Brain microvascular endothelial cell (primary cell): ENCODE data around the gene LGALSL.

Experiments used
- DNase-seq: peaks from one replicate; pipeline ENCODE4 v3.0.0-alpha.2; 2020
- H3K27ac ChIP-seq: fragments of 250-450 bp; sonication (Bioruptor Pico); 2 replicates; pipeline ENCODE4 v1.5.1; 2020; ENCODE audit warnings: mild to moderate bottlenecking, moderate library complexity
- H3K27me3 ChIP-seq: fragments of 250-450 bp; sonication (Bioruptor Pico); replicated peaks from 2 replicates; pipeline ENCODE4 v1.5.1; 2020; ENCODE audit warnings: mild to moderate bottlenecking
- H3K36me3 ChIP-seq: fragments of 250-450 bp; sonication (Bioruptor Pico); replicated peaks from 2 replicates; pipeline ENCODE4 v1.5.1; 2020; ENCODE audit warnings: mild to moderate bottlenecking
- H3K4me3 ChIP-seq: 2 replicates; pipeline ENCODE4 v1.5.1; 2011; ENCODE audit warnings: low read depth, mild to moderate bottlenecking, control low read depth, low read length, moderate library complexity
- in situ Hi-C: cut with HindIII; loops from 2 replicates; pipeline ENCODE4 v1.10.0; 2017; ENCODE audit warnings: low sequenced_read_pairs, low pct_ligation_motif_present
- TF ChIP-seq, protein P1 (sequence below): IDR thresholded peaks from 2 replicates; pipeline ENCODE4 v1.5.1; 2011; ENCODE audit warnings: low read depth, mild to moderate bottlenecking, moderate library complexity, low read length, control low read depth, inconsistent platforms; ENCODE audit errors: missing control alignments

The LGALSL gene

DNA sequence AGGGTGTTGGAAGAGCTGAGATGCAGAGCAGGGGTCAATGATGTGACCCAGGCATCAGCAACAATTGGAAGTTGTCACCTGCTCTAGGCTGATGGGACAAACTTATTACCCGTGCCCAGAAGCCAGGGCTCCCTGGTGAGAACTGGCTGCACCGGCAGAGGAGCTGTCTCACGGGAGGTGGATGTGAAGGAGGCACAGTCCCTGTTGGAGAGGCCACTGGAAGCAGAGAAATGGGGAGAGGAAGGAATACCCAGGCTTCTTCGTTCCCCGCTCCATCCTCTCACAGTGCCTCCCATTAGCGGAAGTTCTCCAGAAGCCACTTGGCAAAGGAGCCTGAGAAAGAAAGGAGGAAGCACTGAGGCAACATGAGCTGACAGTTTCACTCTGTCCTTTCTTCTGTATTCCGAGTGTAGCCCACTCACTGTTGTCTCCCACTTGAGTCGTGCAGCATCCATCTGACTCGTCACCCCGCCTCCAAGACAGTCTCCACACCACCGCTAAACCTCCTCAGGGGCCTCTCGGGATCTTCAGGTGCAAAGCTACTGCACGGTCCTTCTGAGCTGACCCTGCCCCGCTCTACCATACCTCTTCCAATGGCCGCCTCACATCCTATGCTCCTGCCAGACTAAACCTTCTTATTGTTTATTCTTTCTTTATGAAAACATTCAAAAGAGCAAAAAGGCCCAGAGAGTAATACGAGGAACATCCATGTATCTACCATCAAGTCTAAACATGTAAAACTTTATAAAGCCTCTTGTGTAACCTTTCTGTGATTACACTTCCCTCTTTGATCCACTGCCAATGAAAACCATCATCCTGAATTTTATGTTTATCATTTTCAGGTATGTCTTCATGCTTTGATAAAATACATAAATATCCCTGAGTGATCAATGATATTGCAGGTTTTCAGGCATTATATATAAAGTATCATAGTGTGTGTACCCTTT is 51.1 kb downstream of the LGALSL start:
- in situ Hi-C loops: no loop called here
- TF ChIP-seq, protein P1, sequence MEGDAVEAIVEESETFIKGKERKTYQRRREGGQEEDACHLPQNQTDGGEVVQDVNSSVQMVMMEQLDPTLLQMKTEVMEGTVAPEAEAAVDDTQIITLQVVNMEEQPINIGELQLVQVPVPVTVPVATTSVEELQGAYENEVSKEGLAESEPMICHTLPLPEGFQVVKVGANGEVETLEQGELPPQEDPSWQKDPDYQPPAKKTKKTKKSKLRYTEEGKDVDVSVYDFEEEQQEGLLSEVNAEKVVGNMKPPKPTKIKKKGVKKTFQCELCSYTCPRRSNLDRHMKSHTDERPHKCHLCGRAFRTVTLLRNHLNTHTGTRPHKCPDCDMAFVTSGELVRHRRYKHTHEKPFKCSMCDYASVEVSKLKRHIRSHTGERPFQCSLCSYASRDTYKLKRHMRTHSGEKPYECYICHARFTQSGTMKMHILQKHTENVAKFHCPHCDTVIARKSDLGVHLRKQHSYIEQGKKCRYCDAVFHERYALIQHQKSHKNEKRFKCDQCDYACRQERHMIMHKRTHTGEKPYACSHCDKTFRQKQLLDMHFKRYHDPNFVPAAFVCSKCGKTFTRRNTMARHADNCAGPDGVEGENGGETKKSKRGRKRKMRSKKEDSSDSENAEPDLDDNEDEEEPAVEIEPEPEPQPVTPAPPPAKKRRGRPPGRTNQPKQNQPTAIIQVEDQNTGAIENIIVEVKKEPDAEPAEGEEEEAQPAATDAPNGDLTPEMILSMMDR: no peak

DNA sequence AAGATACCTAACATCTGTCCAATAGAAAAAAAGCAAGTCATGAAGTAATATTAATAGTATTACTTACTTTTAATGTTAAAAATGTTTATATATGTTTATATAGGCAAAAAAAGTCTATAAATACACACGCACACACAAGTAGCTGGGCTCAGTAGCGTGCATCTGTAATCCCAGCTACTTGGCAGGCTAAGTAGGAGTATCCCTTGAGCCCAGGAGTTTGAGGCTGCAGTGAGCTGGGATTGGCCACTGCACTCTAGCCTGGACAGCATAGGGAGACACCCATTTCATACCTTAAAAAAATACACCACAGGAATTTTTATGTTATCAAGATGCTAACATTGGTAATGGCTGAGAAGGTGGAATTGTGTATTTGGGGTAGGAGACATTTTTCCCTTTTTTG is 52.7 kb downstream of the LGALSL start:
- Histone ChIP-seq H3K27ac (no peak overlapping the region), H3K4me3 (no peak overlapping the region), H3K27me3 (peaks cover 5% of the 10 kb centered on the region), H3K36me3 (no peaks in the 10 kb centered on the region)
- in situ Hi-C loops: no loop called here
- DNase-seq: no peak
- TF ChIP-seq, protein P1: no peak

More for the DNA sequence above, 51.1 kb downstream of the LGALSL start:
- Histone ChIP-seq H3K27ac (no peak overlapping the region), H3K36me3 (no peaks in the 10 kb centered on the region), H3K4me3 (no peak overlapping the region), H3K27me3 (peaks cover 8% of the 10 kb centered on the region)
- DNase-seq: no peak
